ENCODE measurements around the gene MGAT4B.

MGAT4B gene

DNA sequence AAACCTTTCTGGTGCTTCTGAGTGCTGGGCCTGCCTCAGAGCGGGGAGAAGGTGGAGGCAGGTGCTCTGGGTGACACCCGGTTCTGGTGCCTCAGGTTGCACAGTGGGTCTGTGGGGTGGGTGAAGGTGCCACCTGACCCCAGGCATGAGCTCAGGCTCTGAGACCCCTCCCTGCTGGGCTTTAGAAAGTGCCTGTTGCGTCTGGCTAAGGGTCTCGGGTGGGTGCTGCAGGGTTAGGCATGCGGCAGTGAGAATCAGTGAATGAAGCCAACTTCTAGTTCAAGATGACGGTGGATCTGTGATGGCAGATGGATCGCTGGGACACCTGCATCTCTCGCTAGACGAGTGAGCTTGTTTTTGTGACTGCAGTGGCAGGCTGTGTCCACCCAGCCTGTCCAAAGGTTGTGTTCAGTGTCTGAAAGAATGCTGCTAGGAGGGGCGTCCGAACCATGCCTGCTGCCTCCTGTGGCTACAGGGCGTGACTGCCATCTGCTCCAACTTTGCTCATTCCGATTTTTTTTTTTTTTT lies 19.1 kb upstream of the MGAT4B start:
- DNase-seq (ENCODE audit: low read depth) = no peak

GRCh38 chr5:179824745-179825112 lies 18.1 kb upstream of the MGAT4B start:
- no peak for DNase-seq (ENCODE audit: low read depth)

DNA sequence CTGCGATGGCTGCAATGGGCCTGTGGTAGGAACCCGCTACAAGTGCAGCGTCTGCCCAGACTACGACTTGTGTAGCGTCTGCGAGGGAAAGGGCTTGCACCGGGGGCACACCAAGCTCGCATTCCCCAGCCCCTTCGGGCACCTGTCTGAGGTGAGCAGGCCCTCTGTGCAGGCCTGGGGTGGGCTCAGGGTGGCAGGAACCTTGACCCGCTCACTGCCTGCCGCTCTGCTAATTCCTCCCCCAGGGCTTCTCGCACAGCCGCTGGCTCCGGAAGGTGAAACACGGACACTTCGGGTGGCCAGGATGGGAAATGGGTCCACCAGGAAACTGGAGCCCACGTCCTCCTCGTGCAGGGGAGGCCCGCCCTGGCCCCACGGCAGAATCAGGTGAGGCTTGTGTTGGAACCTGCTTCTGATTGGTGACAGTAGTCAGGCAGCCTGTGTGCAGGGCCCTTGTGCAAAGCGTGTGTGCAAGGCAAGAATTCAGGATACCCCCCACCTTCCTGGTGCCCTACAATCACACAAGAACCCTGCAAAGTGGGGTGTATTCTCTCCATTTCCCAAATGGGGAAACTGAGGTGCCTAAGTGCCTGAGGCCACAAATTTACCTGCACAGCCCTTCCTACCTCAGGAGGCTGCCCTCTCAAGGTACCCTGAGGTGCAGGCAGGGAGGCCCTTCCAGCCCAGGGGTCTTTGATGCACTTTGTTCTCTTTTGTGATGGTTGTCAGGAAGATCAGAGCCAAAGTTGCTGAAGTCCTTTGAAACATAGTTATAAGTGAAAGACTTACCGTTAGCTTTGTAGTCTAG lies 17.5 kb upstream of the MGAT4B start:
- no peak for DNase-seq (ENCODE audit: low read depth)

DNA sequence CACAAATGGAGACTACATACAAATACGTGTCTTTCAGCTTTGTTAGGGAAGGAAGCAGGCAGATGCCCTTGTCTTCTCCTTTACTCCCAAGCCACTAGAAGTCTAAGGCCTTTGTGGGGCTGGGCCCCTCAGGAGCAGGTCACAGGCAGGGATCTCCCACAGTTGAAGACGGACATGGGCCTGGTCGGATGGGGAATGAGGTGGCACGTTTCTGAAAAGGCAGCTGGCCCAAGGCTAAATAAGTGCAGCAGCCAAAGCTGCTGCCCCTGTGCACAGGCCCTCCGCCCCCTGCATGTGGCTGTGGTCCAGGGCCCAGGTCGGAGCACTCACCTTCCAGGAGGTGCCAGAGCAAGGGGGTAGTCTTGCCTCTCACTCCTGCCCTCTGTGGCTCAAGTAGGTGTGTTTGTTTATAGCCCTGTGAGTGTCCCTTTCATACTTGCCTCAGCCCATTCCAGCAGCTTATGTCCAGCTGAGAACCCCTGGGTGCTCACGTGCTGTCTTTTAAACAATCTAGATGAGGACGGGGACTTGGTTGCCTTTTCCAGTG lies 15.9 kb upstream of the MGAT4B start:
- DNase-seq (ENCODE audit: low read depth) = no peak

- no peak for DNase-seq (ENCODE audit: low read depth)
These were observed 15.4 kb upstream of the MGAT4B start for GRCh38 chr5:179822059-179822432.

- DNase-seq (ENCODE audit: low read depth) = peak; percentile 71
These were observed 14.8 kb upstream of the MGAT4B start for GRCh38 chr5:179821298-179822058.

- DNase-seq (ENCODE audit: low read depth) = peak; percentile 75
These were observed 14.0 kb upstream of the MGAT4B start, which contains the start of gene SQSTM1 for GRCh38 chr5:179820483-179821297. SQSTM1 (plus strand) TSS chr5:179820905; CDS start chr5:179820937, 32 bp downstream.

DNA sequence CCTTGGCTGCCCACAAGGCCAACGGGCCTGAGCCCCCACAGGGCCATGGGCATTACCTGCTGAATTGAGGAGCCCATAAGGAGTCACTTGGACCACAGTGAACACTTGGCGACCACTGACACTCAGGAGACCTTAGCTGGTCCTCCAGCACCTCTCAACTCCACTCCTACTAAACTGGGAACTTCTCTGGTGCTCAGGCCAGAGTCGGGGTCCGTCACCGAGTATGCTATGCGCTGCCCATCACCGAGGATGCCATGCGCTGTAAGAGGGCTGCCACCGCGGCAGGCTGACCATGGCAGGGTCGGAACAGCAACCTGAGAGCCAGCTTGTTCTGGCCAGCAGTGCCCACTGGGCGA lies 13.4 kb upstream of the MGAT4B start:
- DNase-seq (ENCODE audit: low read depth) = no peak

GRCh38 chr5:179819296-179820126 lies 12.8 kb upstream of the MGAT4B start:
- DNase-seq (ENCODE audit: low read depth) = no peak

GRCh38 chr5:179818746-179819295 lies 12.2 kb upstream of the MGAT4B start:
- DNase-seq (ENCODE audit: low read depth) = peak; percentile 80

DNA sequence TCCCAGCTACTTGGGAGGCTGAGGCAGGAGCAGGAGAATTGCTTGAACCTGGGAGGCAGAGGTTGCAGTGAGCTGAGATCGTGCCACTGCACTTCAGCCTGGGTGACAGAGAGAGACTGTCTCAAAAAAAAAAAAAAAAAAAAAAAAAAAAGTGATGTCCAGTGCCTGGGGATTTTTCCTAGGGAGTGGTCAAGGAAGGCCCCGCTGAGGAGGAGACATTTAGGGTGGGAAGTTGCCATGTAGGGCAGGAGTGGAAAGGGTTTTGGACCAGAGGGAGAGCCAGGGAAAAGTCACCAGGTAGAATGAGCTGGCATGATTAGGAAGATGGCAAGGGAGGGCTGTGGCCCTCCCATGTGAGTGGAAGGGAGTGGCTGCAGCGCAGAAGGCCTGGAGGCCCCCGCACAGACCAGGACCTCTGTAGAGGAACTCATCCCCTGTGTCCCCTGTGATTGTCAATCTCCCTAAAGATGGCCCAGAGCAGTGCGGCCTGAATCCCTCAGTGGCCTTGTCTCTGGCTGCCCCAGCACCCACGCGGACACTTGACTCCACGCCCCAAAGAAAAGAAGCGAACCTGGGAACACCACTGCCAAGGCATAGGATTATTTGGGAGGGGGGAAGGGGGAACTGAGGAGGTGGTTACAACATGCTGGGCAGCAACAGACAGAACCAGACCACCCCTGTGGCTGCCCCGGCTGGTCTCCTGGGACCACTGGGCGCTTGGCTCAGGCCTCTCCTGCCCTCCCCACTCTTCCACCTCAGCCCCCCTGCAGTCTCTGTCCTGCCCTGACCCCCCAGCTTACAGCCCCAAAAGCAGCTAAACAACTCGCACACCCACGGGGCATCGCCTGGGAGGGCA lies 11.5 kb upstream of the MGAT4B start:
- no peak for DNase-seq (ENCODE audit: low read depth)

- no peak for DNase-seq (ENCODE audit: low read depth)
These were observed 10.8 kb upstream of the MGAT4B start for GRCh38 chr5:179817470-179817840.

- no peak for DNase-seq (ENCODE audit: low read depth)
These were observed 10.3 kb upstream of the MGAT4B start for GRCh38 chr5:179816796-179817469.

DNA sequence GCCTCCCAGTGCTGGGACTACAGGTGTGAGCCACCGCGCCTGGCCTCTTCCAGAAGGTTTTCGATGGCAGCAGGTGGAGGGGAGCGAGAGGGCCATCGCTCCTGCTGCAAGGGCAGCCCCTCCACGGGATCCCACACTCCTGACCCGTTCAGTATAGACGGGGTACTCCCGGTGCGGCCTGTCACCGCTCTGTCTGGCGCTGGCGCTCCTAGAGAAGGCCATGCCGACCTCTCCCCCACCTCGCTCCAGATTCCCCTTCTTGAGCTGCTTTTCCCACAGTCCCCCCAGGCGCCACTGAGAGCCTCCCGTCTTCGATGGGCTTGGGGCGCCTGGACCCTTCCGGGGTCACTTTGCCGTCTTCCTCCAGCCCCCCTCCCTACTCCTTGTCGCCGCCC lies 9.7 kb upstream of the MGAT4B start:
- no peak for DNase-seq (ENCODE audit: low read depth)

DNA sequence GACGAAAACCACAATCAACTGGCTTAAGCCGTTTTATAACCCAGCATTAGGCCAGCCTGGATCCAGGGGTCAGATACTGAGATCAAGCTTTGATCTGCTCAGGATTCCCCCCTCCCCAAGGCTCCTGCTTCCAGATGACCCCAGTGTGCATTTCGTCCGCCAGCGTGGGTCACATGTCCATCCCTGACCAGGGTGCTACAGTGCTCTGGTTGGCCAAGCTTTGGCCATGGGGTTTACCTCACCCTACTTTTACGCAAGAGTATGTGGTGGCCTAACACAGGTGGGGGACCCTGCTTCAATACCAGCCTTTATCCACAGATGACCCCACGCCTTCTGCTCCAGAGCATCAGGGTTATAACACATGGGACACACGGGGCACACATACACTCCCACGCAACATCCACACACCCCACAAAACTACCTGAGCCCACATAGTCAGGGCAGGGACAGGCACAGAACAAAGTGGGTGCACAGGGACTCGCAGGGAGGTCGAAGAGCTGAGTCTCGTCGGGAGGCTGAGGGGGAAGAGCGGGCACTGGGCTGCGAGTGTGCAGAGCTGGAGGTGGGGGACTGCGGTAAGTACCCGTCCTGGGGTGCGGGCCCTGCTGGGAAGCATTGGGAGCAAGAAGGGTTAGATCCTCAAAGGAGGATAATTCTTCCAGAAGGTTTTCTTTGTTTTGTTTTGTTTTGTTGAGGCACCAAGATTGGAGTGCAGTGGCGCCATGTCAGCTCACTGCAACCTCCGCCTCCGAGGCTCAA lies 9.0 kb upstream of the MGAT4B start:
- no peak for DNase-seq (ENCODE audit: low read depth)

GRCh38 chr5:179814090-179814489 lies 7.4 kb upstream of the MGAT4B start:
- DNase-seq (ENCODE audit: low read depth) = no peak

GRCh38 chr5:179812997-179813607 lies 6.4 kb upstream of the MGAT4B start:
- no peak for DNase-seq (ENCODE audit: low read depth)

DNA sequence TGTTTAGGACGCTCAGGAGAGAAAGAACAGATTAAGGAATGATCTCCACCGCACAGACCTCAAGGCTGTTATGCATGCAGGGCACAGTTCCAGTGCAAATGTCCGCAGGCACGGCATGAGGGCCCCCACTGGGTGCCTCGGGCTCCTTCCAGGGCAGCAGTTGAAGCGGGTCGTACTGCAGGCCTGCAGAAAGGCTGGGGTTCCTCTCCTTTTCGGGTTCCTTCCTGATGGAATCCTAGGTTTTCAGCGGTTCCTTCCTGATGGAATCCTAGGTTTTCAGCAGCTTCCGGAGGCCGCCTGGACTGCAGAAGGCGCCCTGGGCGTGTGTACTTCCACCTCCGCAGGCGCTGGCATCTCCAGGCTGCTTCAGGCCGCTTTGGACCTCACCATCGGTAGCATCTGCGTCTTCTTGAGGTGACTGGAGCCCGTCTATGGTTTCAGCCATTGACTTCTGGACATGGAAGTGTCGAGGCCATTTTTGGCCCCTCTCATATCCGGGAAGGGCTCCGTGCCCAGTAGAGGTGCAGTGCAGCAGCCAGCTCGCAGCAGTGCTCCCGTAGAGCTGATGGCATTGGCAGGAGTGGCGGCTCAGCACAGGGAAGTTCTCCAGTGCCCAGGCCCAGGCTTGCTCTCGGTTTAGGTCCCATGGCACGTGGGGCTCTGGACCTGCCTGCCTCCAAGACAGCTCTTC lies 5.6 kb upstream of the MGAT4B start:
- DNase-seq (ENCODE audit: low read depth) = no peak

Data from stimulated activated CD8-positive, alpha-beta memory T cell treated with anti-CD3 and anti-CD28 coated beads, Interleukin-12 subunit alpha, Interleukin-12 subunit beta, amount 100 ng/mL, for 1 hour (primary cell).